ACHN (cell line): ENCODE data around the gene NINL.
"Not testable (repeated sequence)": the region's sequence is repeated elsewhere in the genome, so short reads cannot be mapped to it uniquely, and the experiment has no call there.

Source experiments
- DNase-seq: peaks from one replicate; pipeline ENCODE4 v3.0.0-alpha.2; 2015
- in situ Hi-C: cut with HindIII; loops from 2 replicates; pipeline ENCODE4 v1.10.0; 2017; ENCODE audit warnings: low sequenced_read_pairs, low pct_ligation_motif_present, low pct_unique_long_range_greater_than_20kb

NINL gene

GRCh38 chr20:25602191-25602913 lies 17.0 kb upstream of the NINL start:
- in situ Hi-C loops, DNase-seq: not testable (repeated sequence)

- in situ Hi-C loops, result no loop called here
- DNase-seq, result no peak
These were observed 16.3 kb upstream of the NINL start for GRCh38 chr20:25601659-25602058.

GRCh38 chr20:25600632-25601031 lies 15.3 kb upstream of the NINL start:
- DNase-seq, result no peak
- in situ Hi-C loops, result no loop called here

GRCh38 chr20:25592135-25592852 lies 7.0 kb upstream of the NINL start:
- DNase-seq, result no peak
- in situ Hi-C loops, result no loop called here

GRCh38 chr20:25590778-25591177 lies 5.4 kb upstream of the NINL start:
- in situ Hi-C loops, DNase-seq: not testable (repeated sequence)

GRCh38 chr20:25588491-25588890 lies 3.2 kb upstream of the NINL start:
- DNase-seq, result no peak
- in situ Hi-C loops, result no loop called here

- no peak for DNase-seq
- in situ Hi-C loops, result no loop called here
These were observed 2.2 kb upstream of the NINL start for GRCh38 chr20:25587536-25587935.

GRCh38 chr20:25586877-25587276 lies 1.5 kb upstream of the NINL start:
- no peak for DNase-seq
- in situ Hi-C loops, result no loop called here

GRCh38 chr20:25583607-25584006 lies 1.7 kb downstream of the NINL start:
- in situ Hi-C loops, result not testable (repeated sequence)

GRCh38 chr20:25580711-25581110 lies 4.6 kb downstream of the NINL start:
- in situ Hi-C loops, result no loop called here
- DNase-seq, result no peak

More at GRCh38 chr20:25583607-25584006, 1.7 kb downstream of the NINL start:
- not testable (repeated sequence) for DNase-seq

- no peak for DNase-seq
- in situ Hi-C loops, result no loop called here
These were observed 6.1 kb downstream of the NINL start for GRCh38 chr20:25579081-25579770.

- no peak for DNase-seq
- in situ Hi-C loops, result no loop called here
These were observed 8.4 kb downstream of the NINL start for GRCh38 chr20:25576783-25577530.

- in situ Hi-C loops, result no loop called here
- DNase-seq, result peak; percentile 48
These were observed 10.9 kb downstream of the NINL start for GRCh38 chr20:25574411-25574810.

- no peak for DNase-seq
- in situ Hi-C loops, result no loop called here
These were observed 11.8 kb downstream of the NINL start for GRCh38 chr20:25573288-25574251.

- no peak for DNase-seq
- in situ Hi-C loops, result no loop called here
These were observed 13.5 kb downstream of the NINL start for GRCh38 chr20:25571817-25572216.

- in situ Hi-C loops, result no loop called here
These were observed 14.1 kb downstream of the NINL start for GRCh38 chr20:25571240-25571639.

GRCh38 chr20:25570148-25570530 lies 15.2 kb downstream of the NINL start:
- in situ Hi-C loops, result no loop called here
- no peak for DNase-seq

More at GRCh38 chr20:25571240-25571639, 14.1 kb downstream of the NINL start:
- DNase-seq, result no peak

GRCh38 chr20:25567286-25567685 lies 18.0 kb downstream of the NINL start:
- no peak for DNase-seq
- in situ Hi-C loops, result no loop called here
